Measurements from ENCODE around the gene OR12D1. TPM values are rescaled to one million over a fixed set of nuclear protein-coding genes. Genes with fewer than 3 reads are reported as not detected.

Gene OR12D1
- total RNA-seq, 4 donors from 2014 or later: not detected

DNA sequence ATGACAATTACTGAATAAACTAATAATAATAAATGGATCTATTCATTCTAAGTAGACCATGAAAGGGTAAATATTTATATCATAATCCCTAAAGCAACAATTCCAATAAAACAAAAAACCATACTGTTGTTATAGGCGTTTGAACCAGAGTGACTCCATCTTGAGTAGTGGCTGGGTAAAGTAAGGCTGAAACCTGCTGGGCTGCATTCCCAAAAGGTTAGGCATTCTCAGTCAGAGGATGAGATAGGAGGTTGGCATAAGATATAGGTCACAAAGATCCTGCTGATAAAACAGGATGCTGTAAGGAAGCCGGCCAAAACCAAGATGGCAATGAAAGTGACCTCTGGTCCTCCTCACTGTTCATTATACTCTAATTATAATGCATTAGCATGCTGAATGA is 50.6 kb downstream of the OR12D1 start:
- TF ChIP-seq, protein P1, sequence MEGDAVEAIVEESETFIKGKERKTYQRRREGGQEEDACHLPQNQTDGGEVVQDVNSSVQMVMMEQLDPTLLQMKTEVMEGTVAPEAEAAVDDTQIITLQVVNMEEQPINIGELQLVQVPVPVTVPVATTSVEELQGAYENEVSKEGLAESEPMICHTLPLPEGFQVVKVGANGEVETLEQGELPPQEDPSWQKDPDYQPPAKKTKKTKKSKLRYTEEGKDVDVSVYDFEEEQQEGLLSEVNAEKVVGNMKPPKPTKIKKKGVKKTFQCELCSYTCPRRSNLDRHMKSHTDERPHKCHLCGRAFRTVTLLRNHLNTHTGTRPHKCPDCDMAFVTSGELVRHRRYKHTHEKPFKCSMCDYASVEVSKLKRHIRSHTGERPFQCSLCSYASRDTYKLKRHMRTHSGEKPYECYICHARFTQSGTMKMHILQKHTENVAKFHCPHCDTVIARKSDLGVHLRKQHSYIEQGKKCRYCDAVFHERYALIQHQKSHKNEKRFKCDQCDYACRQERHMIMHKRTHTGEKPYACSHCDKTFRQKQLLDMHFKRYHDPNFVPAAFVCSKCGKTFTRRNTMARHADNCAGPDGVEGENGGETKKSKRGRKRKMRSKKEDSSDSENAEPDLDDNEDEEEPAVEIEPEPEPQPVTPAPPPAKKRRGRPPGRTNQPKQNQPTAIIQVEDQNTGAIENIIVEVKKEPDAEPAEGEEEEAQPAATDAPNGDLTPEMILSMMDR (IDR thresholded peaks at IDR 0.05): no peak
- DNase-seq (ENCODE audit: low spot score): no peak
- ATAC-seq (ENCODE audit: low FRiP score): no peak

GRCh38 chr6:29465801-29466200 is 51.1 kb downstream of the OR12D1 start:
- DNase-seq (ENCODE audit: low spot score) (no peak), ATAC-seq (ENCODE audit: low FRiP score) (no peak)
- TF ChIP-seq, protein P1 (IDR thresholded peaks at IDR 0.05): no peak

- DNase-seq (ENCODE audit: low spot score): no peak
- no peak for ATAC-seq (ENCODE audit: low FRiP score)
- TF ChIP-seq, protein P1 (IDR thresholded peaks at IDR 0.05): no peak
Measured at GRCh38 chr6:29466241-29466640, 51.5 kb downstream of the OR12D1 start.

Other genes with a start within 250 kb of the OR12D1 start
- gene OR2J2, start 244.0 kb upstream of the OR12D1 start, total RNA-seq: not detected
- gene OR14J1, start 113.2 kb upstream of the OR12D1 start, total RNA-seq: not detected
- not detected for gene OR5V1, start 46.1 kb upstream of the OR12D1 start, total RNA-seq
- gene OR12D3, start 39.6 kb upstream of the OR12D1 start, total RNA-seq: not detected
- gene OR12D2, start 19.3 kb upstream of the OR12D1 start, total RNA-seq: not detected
- gene OR10C1, start 24.4 kb downstream of the OR12D1 start, total RNA-seq: not detected
- not detected for gene OR11A1, start 42.1 kb downstream of the OR12D1 start, total RNA-seq
- gene OR2H1, start 42.2 kb downstream of the OR12D1 start, total RNA-seq: not detected
- not detected for gene MAS1L, start 73.0 kb downstream of the OR12D1 start, total RNA-seq
- gene UBD, start 144.8 kb downstream of the OR12D1 start, total RNA-seq: 1 to 10 TPM in 2 of 4 donors, not detected in 2; 1.1 to 4.9 TPM
- gene OR2H2, start 170.2 kb downstream of the OR12D1 start, total RNA-seq: not detected
- gene GABBR1, start 218.3 kb downstream of the OR12D1 start, total RNA-seq: 10 to 100 TPM; 18.5 to 41.8 (median 21.9) TPM
- not detected for gene MOG, start 242.2 kb downstream of the OR12D1 start, total RNA-seq